Measurements from ENCODE around the gene EID2. TPM values are rescaled to one million over a fixed set of nuclear protein-coding genes. Genes with fewer than 3 reads are reported as not detected.

Gene EID2
- total RNA-seq, 1 donor from 2014 or later: 13.5 TPM

DNA sequence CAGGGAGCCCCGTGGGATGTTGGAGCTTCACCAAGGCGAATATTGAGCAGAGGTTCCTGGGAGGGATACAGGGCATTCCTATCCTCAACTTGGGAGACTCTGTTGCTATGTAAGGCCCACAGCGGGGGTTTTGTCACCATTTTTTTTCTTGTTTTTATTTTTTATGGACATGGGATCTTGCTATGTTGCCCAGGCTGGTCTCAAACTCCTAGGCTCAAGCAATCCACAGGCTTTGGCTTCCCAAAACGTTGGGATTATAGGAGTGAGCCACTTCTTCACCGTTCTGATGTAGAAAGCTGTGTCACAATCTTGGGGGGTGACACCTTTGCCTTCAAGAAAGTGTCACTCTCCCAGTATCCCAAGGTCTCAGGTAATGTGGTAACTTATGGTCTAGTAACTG is 38.6 kb downstream of the EID2 start:
- Histone ChIP-seq H3K27ac (no peak overlapping the region), H3K27me3 (peaks cover 85% of the 10 kb centered on the region), H3K36me3 (no peaks in the 10 kb centered on the region), H3K9me3 (no peaks in the 10 kb centered on the region), H3K4me3 (no peak overlapping the region), H3K4me1 (peaks cover 16% of the 10 kb centered on the region)
- TF ChIP-seq CTCF (IDR thresholded peaks at IDR 0.05): no peak
- no peak for ATAC-seq
- DNase-seq: no peak
- intact Hi-C loops (cut with DNase I): no loop called here

GRCh38 chr19:39500543-39500942 is 39.4 kb downstream of the EID2 start:
- TF ChIP-seq CTCF (IDR thresholded peaks at IDR 0.05): no peak

DNA sequence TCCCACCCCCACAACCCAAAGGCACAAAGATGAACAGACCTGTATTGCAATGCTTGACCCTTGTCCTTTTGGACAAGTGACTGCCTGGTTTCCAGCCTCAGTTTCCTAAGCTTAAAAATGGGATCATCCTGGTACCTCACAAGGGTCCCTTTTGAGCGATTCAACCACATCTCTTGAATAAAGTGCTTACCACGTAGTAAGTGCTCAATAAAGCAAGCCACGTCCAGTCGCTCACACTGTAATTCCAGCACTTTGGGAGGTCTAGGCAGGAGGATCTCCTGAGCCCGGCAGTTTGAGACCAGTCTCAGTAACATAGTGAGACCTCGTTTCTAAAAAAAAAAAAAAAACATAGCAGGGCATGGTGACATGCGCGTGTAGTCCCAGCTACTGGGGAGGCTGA is 40.0 kb downstream of the EID2 start:
- Histone ChIP-seq H3K27me3 (peaks cover 74% of the 10 kb centered on the region), H3K36me3 (no peaks in the 10 kb centered on the region), H3K27ac (no peak overlapping the region), H3K9me3 (no peaks in the 10 kb centered on the region), H3K4me3 (no peak overlapping the region), H3K4me1 (peaks cover 16% of the 10 kb centered on the region)
- DNase-seq (no peak), ATAC-seq (no peak)
- no peak for TF ChIP-seq CTCF (IDR thresholded peaks at IDR 0.05)
- intact Hi-C loops (cut with DNase I): no loop called here

More at GRCh38 chr19:39500543-39500942, 39.4 kb downstream of the EID2 start:
- no peak overlapping the region for H3K27ac ChIP-seq
- H3K4me1 ChIP-seq: peaks cover 16% of the 10 kb centered on the region
- no peak for ATAC-seq
- no peaks in the 10 kb centered on the region for H3K9me3 ChIP-seq
- no peaks in the 10 kb centered on the region for H3K36me3 ChIP-seq
- DNase-seq: no peak
- H3K4me3 ChIP-seq: no peak overlapping the region
- intact Hi-C loops (cut with DNase I): no loop called here
- H3K27me3 ChIP-seq: peaks cover 81% of the 10 kb centered on the region

DNA sequence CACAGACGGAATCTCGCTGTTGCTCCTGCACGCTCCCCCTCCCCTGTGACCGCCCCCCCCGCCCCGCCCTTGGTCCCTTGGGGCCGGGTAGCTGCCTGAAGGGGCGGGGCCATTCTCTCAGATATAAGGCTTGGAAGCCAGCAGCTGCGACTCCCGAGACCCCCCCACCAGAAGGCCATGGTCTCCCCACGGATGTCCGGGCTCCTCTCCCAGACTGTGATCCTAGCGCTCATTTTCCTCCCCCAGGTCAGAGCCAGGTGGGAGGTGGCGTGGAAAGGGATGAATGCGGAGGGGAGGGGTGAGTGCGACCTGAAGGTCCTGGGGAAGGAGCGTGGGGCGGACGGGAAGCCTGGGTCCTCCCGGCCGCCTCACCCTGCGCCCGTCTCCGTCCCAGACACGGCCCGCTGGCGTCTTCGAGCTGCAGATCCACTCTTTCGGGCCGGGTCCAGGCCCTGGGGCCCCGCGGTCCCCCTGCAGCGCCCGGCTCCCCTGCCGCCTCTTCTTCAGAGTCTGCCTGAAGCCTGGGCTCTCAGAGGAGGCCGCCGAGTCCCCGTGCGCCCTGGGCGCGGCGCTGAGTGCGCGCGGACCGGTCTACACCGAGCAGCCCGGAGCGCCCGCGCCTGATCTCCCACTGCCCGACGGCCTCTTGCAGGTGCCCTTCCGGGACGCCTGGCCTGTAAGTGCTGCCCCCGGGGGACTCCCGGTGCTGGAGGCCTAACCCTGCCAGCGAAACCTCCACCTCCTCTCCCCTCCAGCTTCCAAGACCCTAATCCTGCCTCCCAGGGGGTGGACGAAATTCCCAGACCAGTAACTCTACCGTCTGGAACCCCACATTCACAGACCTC is 40.9 kb downstream of the EID2 start, which contains the start of gene DLL3:
DLL3 (plus strand) TSS at position 150 of the 845 bp plus-strand sequence; CDS start at position 178, 28 bp downstream.
- H3K27me3 ChIP-seq: peaks cover 65% of the 10 kb centered on the region

DNA sequence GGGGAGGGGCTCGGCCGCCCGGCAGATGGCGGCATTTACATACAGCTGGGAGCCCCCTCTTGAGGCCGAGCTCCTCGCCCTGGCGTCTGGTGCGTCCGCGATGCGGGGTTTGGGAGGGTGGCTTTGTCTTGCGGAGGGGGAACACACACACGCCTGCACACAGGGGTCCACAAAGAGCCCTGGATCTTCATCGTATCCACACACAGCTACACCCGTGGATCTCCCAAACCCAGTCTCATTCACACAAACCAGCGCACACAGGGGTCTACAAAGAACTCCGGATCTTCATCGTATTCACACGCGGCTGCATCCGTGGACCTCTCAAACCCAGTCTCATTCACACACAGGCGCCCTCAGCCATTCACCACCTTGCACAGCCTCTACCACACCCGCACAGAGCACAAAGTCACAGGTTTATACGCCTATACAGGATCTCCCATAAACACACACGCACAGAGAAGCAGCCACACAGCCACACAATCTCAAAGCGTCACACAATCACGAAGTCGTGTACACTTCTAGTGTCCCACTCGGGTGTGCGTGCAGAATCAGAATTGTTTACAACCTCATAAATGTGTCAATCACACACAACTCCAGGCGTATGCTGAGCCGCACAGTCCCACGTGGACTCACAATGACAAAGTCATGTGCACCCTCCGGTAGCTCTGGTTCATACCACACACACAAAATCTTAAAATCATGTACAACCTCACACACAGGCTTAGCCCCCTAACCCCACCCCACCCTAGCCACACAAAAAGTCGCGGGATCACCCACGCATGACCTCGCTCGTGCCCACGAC is 41.8 kb downstream of the EID2 start:
- no peaks in the 10 kb centered on the region for H3K9me3 ChIP-seq
- H3K36me3 ChIP-seq: no peaks in the 10 kb centered on the region
- no peak for TF ChIP-seq CTCF (IDR thresholded peaks at IDR 0.05)
- peaks cover 16% of the 10 kb centered on the region for H3K4me1 ChIP-seq
- intact Hi-C loops (cut with DNase I): no loop called here
- H3K27ac ChIP-seq: no peak overlapping the region
- H3K4me3 ChIP-seq: no peak overlapping the region
- DNase-seq (no peak), ATAC-seq (no peak)
- H3K27me3 ChIP-seq: peaks cover 57% of the 10 kb centered on the region

More for the DNA sequence above, 40.9 kb downstream of the EID2 start, which contains the start of gene DLL3:
- ATAC-seq: no peak
- no peak for TF ChIP-seq CTCF (IDR thresholded peaks at IDR 0.05)
- Histone ChIP-seq H3K4me3 (no peak within 1 kb of the TSS), H3K4me1 (peaks cover 16% of the 10 kb centered on the region), H3K9me3 (no peaks in the 10 kb centered on the region), H3K36me3 (no peaks in the 10 kb centered on the region), H3K27ac (no peak within 1 kb of the TSS)
- DNase-seq: no peak
- intact Hi-C loops (cut with DNase I): no loop called here
